Smooth muscle cell of the brain vasculature (primary cell): ENCODE data around the gene ATP5MG.

Source experiments
- DNase-seq: peaks from one replicate; pipeline ENCODE4 v3.0.0-alpha.2; 2012; ENCODE audit warnings: low read depth, low spot score

ATP5MG gene

GRCh38 chr11:118441770-118442275 is 40.4 kb downstream of the ATP5MG start:
- no peak for DNase-seq

GRCh38 chr11:118442301-118442700 is 40.9 kb downstream of the ATP5MG start:
- DNase-seq = no peak

DNA sequence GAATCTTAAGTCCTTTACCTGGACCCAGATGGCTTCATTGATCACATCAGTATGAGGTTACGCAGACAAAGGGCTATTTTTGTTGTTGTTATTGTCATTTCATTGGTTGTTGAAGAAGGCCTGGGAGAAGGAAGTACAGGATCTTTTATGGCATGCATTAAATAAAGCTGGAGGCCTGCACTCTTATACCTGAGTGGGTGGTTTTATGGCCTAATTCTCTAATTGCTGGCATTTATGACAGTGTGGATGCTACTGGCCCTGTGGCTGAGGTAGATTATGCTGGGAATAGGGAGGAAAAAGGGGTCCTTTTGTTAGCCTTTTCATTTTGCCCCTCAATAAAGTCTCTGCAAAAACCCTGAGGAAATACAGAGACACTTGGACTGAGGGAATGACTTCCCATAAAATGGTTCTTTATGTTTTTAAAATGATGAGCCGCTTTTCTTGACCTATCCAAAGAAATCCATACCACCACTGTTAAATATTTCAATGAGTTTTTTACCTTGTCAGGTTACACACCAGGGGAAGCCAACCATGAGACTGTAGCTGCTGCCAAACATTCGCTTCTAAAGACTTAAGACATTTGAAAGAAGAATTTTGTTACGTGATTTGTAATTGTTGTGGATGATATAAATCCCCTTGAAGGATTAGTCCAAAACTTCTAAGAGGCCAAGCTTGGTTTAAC is 41.6 kb downstream of the ATP5MG start:
- DNase-seq = no peak

- no peak for DNase-seq
Measured at GRCh38 chr11:118443590-118444218, 42.3 kb downstream of the ATP5MG start.

DNA sequence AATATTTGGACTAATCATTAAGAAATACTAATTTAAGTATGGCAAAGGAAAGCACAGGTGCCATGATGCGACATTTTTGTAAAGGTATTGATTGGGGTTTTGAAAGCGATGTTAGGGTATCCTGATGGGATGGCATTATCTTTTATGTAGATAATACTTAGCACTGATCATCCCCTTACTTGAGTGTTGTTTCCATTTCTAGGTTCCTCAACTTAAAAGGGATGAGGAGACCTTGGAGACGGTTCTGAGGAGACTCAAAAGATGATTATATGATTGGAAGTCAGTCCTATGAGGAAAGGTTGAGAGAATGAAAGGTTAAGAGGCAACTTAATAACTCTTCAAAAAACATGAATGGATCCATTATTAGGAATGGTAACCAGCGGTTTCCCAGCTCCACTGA is 46.0 kb downstream of the ATP5MG start:
- DNase-seq = no peak

DNA sequence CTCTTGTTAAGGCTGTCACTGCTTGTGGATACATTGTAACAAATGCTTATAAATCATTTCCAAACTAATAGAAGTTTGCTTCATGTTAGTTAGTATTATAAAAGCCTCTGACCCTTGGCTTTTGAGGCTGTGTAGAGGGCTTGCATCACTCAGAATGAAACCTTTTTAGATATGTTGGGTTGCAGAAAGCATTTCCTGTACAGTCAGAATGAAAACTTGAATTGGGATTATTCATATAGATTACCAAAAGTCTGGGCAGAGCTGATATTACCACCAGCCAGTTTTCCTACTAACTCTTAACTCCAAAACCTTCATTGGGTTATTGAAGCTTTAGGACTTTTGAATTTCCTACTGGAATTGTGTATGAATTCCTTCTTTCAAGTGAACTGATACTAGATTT is 46.9 kb downstream of the ATP5MG start:
- DNase-seq = no peak

DNA sequence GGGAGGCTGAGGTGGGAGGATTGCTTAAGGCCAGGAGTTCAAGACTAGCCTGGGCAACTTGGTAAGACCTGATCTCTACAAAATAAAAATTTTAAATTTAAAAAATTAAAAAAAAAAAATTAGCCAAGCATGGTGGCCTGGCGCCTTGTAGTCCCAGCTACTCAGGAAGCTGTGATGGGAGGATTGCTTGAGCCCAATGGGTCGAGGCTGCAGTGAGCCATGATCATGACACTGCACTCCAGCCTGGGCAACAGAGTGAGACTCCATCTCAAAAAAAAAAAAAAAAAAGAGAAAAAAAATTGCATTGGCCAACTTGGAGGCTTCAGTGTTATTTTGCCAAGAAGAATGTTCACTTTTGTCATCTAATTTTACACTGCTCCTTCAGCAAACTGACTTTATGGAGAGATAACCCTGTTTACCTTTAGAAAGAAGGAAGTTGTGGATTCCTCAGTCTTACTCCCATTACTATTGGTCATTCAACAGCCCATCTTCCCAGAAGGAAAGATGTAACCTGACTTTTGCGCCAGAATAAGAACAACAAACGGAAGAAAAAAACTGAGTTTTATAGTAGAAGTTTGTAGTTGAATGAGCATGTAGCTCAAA is 48.0 kb downstream of the ATP5MG start:
- no peak for DNase-seq

DNA sequence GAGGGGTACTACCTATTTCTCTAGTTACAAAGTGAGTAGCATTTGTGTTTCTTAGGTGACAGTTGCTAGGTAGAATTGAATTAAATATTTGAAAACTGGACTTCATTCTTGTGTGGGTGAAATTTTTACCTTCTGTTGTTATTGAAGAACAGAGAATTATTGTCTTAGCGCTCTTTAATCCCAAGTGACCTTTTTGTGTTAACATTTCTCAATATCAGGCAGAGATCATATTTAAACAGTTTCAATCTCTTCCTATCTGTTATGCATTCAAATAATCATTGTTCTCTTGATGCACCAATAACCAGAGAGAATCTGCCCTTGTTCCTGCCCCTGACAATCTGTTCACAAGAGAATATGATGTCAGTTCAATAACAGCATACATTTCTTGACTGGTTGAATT is 49.0 kb downstream of the ATP5MG start:
- DNase-seq = no peak
